Effector memory CD8-positive, alpha-beta T cell (primary cell): Measurements from ENCODE around the gene XXYLT1.
"Not testable (repeated sequence)": the region's sequence is repeated elsewhere in the genome, so short reads cannot be mapped to it uniquely, and the experiment has no call there.

ENCODE experiments used
- ATAC-seq: fragments of 150-1000 bp; cut with Tn5 transposase; replicated peaks from 2 replicates; pipeline ENCODE4 v1.10.0; 2021; ENCODE audit warnings: mild to moderate bottlenecking, moderate library complexity
- DNase-seq, 3 experiments: peaks; one replicate each; pipeline ENCODE4 v3.0.0; 2021
- H3K27ac Mint-ChIP-seq, 2 donors: one replicate each; pipeline ENCODE4 v1.8.0; 2022; ENCODE audit warnings: mild to moderate bottlenecking in 2 of 2, mixed read lengths in 2 of 2, moderate library complexity in 2 of 2
- H3K27me3 Mint-ChIP-seq, 2 donors: one replicate each; pipeline ENCODE4 v1.8.0; 2022; ENCODE audit warnings: mixed read lengths in 2 of 2
- H3K36me3 Mint-ChIP-seq: one replicate; pipeline ENCODE4 v1.8.0; 2022; ENCODE audit warnings: mild to moderate bottlenecking, moderate library complexity, mixed read lengths; ENCODE audit not compliant: insufficient read depth
- H3K4me1 Mint-ChIP-seq, 2 donors: one replicate each; pipeline ENCODE4 v1.8.0; 2022; ENCODE audit warnings: low read depth in 2 of 2, mixed read lengths in 2 of 2
- H3K4me3 Mint-ChIP-seq, 2 donors: one replicate each; pipeline ENCODE4 v1.8.0; 2022; ENCODE audit warnings: mild to moderate bottlenecking in 2 of 2, mixed read lengths in 2 of 2, moderate library complexity in 2 of 2
- H3K9me3 Mint-ChIP-seq, 2 donors: one replicate each; pipeline ENCODE4 v1.8.0; 2022; ENCODE audit warnings: mixed read lengths in 2 of 2

The XXYLT1 gene

GRCh38 chr3:195058336-195059005 lies 212.5 kb downstream of the XXYLT1 start:
- no peak overlapping the region for H3K27ac Mint-ChIP-seq
- H3K4me3 Mint-ChIP-seq, result no peak overlapping the region
- H3K27me3 Mint-ChIP-seq, result peaks cover 29 to 61% of the 10 kb centered on the region in 2 donors

GRCh38 chr3:195057716-195058115 lies 213.2 kb downstream of the XXYLT1 start:
- Mint-ChIP-seq H3K36me3 (peaks cover under 1% of the 10 kb centered on the region), H3K4me1 (peaks cover 0 to 2% of the 10 kb centered on the region in 2 donors), H3K4me3 (no peak overlapping the region), H3K27ac (no peak overlapping the region), H3K9me3 (no peaks in the 10 kb centered on the region), H3K27me3 (peaks cover 35 to 66% of the 10 kb centered on the region in 2 donors)
- DNase-seq (no peak), ATAC-seq (no peak)

More at GRCh38 chr3:195058336-195059005, 212.5 kb downstream of the XXYLT1 start:
- no peaks in the 10 kb centered on the region for H3K9me3 Mint-ChIP-seq
- ATAC-seq (no peak), DNase-seq (no peak)
- H3K4me1 Mint-ChIP-seq, result peaks cover 0 to 2% of the 10 kb centered on the region in 2 donors
- peaks cover 3% of the 10 kb centered on the region for H3K36me3 Mint-ChIP-seq

- Mint-ChIP-seq H3K36me3 (no peaks in the 10 kb centered on the region), H3K27me3 (peaks cover 22 to 55% of the 10 kb centered on the region in 2 donors), H3K27ac (no peak overlapping the region), H3K4me1 (peaks cover 0 to 2% of the 10 kb centered on the region in 2 donors), H3K4me3 (no peak overlapping the region), H3K9me3 (no peaks in the 10 kb centered on the region)
- ATAC-seq, result no peak
- DNase-seq, result no peak
These were observed 214.5 kb downstream of the XXYLT1 start for GRCh38 chr3:195056506-195056905.

- Mint-ChIP-seq H3K9me3 (no peaks in the 10 kb centered on the region), H3K27me3 (peaks cover 14 to 51% of the 10 kb centered on the region in 2 donors), H3K4me3 (no peak overlapping the region), H3K4me1 (no peaks in the 10 kb centered on the region), H3K36me3 (no peaks in the 10 kb centered on the region), H3K27ac (peak overlapping the region in 1 of 2 donors; percentile 16)
- ATAC-seq (no peak), DNase-seq (no peak)
These were observed 216.6 kb downstream of the XXYLT1 start for GRCh38 chr3:195054311-195054710.

GRCh38 chr3:195052939-195053338 lies 218.0 kb downstream of the XXYLT1 start:
- no peak for DNase-seq
- no peak overlapping the region for H3K4me3 Mint-ChIP-seq

GRCh38 chr3:195050296-195050695 lies 220.7 kb downstream of the XXYLT1 start:
- not testable (repeated sequence) for H3K4me1 Mint-ChIP-seq
- peaks cover 14 to 43% of the 10 kb centered on the region in 2 donors for H3K27me3 Mint-ChIP-seq

More at GRCh38 chr3:195052939-195053338, 218.0 kb downstream of the XXYLT1 start:
- no peak for ATAC-seq
- Mint-ChIP-seq H3K27me3 (peaks cover 14 to 41% of the 10 kb centered on the region in 2 donors), H3K27ac (no peak overlapping the region), H3K4me1 (no peaks in the 10 kb centered on the region), H3K9me3 (no peaks in the 10 kb centered on the region), H3K36me3 (no peaks in the 10 kb centered on the region)

GRCh38 chr3:195048059-195048905 lies 222.7 kb downstream of the XXYLT1 start:
- H3K27me3 Mint-ChIP-seq, result peaks cover 13 to 43% of the 10 kb centered on the region in 2 donors

More at GRCh38 chr3:195050296-195050695, 220.7 kb downstream of the XXYLT1 start:
- not testable (repeated sequence) for ATAC-seq, H3K9me3 Mint-ChIP-seq, H3K27ac Mint-ChIP-seq, H3K4me3 Mint-ChIP-seq, DNase-seq, H3K36me3 Mint-ChIP-seq

GRCh38 chr3:195047536-195047935 lies 223.4 kb downstream of the XXYLT1 start:
- Mint-ChIP-seq H3K4me3 (no peak overlapping the region), H3K27me3 (peaks cover 8 to 44% of the 10 kb centered on the region in 2 donors), H3K9me3 (no peaks in the 10 kb centered on the region), H3K27ac (no peak overlapping the region), H3K4me1 (no peaks in the 10 kb centered on the region), H3K36me3 (no peaks in the 10 kb centered on the region)
- no peak for ATAC-seq
- no peak for DNase-seq

More at GRCh38 chr3:195048059-195048905, 222.7 kb downstream of the XXYLT1 start:
- no peaks in the 10 kb centered on the region for H3K9me3 Mint-ChIP-seq
- no peak overlapping the region for H3K4me3 Mint-ChIP-seq
- H3K27ac Mint-ChIP-seq, result no peak overlapping the region
- H3K4me1 Mint-ChIP-seq, result no peaks in the 10 kb centered on the region
- H3K36me3 Mint-ChIP-seq, result no peaks in the 10 kb centered on the region
- DNase-seq (no peak), ATAC-seq (no peak)

GRCh38 chr3:195046441-195046840 lies 224.5 kb downstream of the XXYLT1 start:
- DNase-seq, result no peak
- no peaks in the 10 kb centered on the region for H3K36me3 Mint-ChIP-seq
- ATAC-seq, result no peak
- H3K4me1 Mint-ChIP-seq, result no peaks in the 10 kb centered on the region
- no peak overlapping the region for H3K27ac Mint-ChIP-seq
- H3K4me3 Mint-ChIP-seq, result no peak overlapping the region
- H3K27me3 Mint-ChIP-seq, result peaks cover 8 to 52% of the 10 kb centered on the region in 2 donors
- H3K9me3 Mint-ChIP-seq, result no peaks in the 10 kb centered on the region

GRCh38 chr3:195045481-195046210 lies 225.3 kb downstream of the XXYLT1 start:
- Mint-ChIP-seq H3K27ac (no peak overlapping the region), H3K9me3 (no peaks in the 10 kb centered on the region), H3K36me3 (no peaks in the 10 kb centered on the region), H3K4me1 (no peaks in the 10 kb centered on the region), H3K27me3 (peaks cover 8 to 51% of the 10 kb centered on the region in 2 donors), H3K4me3 (no peak overlapping the region)
- ATAC-seq (no peak), DNase-seq (no peak)

GRCh38 chr3:195044411-195044810 lies 226.5 kb downstream of the XXYLT1 start:
- Mint-ChIP-seq H3K4me1 (no peaks in the 10 kb centered on the region), H3K36me3 (no peaks in the 10 kb centered on the region), H3K9me3 (no peaks in the 10 kb centered on the region), H3K27ac (no peak overlapping the region), H3K27me3 (peaks cover 8 to 47% of the 10 kb centered on the region in 2 donors), H3K4me3 (no peak overlapping the region)
- ATAC-seq, result no peak
- no peak for DNase-seq

- H3K27ac Mint-ChIP-seq, result no peak overlapping the region
- no peaks in the 10 kb centered on the region for H3K4me1 Mint-ChIP-seq
- DNase-seq (no peak), ATAC-seq (no peak)
- H3K9me3 Mint-ChIP-seq, result no peaks in the 10 kb centered on the region
- H3K36me3 Mint-ChIP-seq, result no peaks in the 10 kb centered on the region
- peaks cover 8 to 53% of the 10 kb centered on the region in 2 donors for H3K27me3 Mint-ChIP-seq
- no peak overlapping the region for H3K4me3 Mint-ChIP-seq
These were observed 227.2 kb downstream of the XXYLT1 start for GRCh38 chr3:195043607-195044339.
